H9 (cell line): ENCODE data around the gene MIPOL1. TPM values are rescaled to one million over a fixed set of nuclear protein-coding genes. Genes with fewer than 3 reads are reported as not detected.

ENCODE experiments used
- DNase-seq: peaks from one replicate; pipeline ENCODE4 v3.0.0-alpha.2; 2017
- H2AFZ ChIP-seq: one replicate; pipeline ENCODE4 v1.6.1; 2013; ENCODE audit warnings: mild to moderate bottlenecking, low read length, control low read depth, moderate library complexity
- H2AK5ac ChIP-seq: 2 replicates; pipeline ENCODE4 v1.6.1; 2013; ENCODE audit warnings: low read length, control low read depth, mixed read lengths; ENCODE audit not compliant: insufficient read length
- H2BK120ac ChIP-seq: one replicate; pipeline ENCODE4 v1.6.1; 2013; ENCODE audit warnings: low read depth, mild to moderate bottlenecking, low read length, control low read depth, inconsistent platforms; ENCODE audit not compliant: poor library complexity, severe bottlenecking
- H2BK12ac ChIP-seq: 2 replicates; pipeline ENCODE4 v1.6.1; 2013; ENCODE audit warnings: low read length, control low read depth, mixed read lengths, low read depth; ENCODE audit not compliant: insufficient read length
- H2BK15ac ChIP-seq: 2 replicates; pipeline ENCODE4 v1.6.1; 2013; ENCODE audit warnings: low read depth, low read length, control low read depth
- H2BK20ac ChIP-seq: one replicate; pipeline ENCODE4 v1.6.1; 2013; ENCODE audit warnings: low read depth, mild to moderate bottlenecking, low read length, control low read depth, inconsistent platforms; ENCODE audit not compliant: poor library complexity, severe bottlenecking
- H2BK5ac ChIP-seq: 2 replicates; pipeline ENCODE4 v1.6.1; 2013; ENCODE audit warnings: low read length, control low read depth, mixed read lengths; ENCODE audit not compliant: insufficient read length
- H3K14ac ChIP-seq: 2 replicates; pipeline ENCODE4 v1.6.1; 2013; ENCODE audit warnings: low read length, control low read depth; ENCODE audit not compliant: insufficient read depth
- H3K18ac ChIP-seq: 2 replicates; pipeline ENCODE4 v1.6.1; 2013; ENCODE audit warnings: low read depth, mild to moderate bottlenecking, mixed read lengths, low read length, control low read depth; ENCODE audit not compliant: insufficient read length
- H3K23ac ChIP-seq: 2 replicates; pipeline ENCODE4 v1.6.1; 2013; ENCODE audit warnings: low read length, control low read depth, mixed read lengths, low read depth; ENCODE audit not compliant: insufficient read length
- H3K23me2 ChIP-seq: 2 replicates; pipeline ENCODE4 v1.6.1; 2013; ENCODE audit warnings: low read depth, mild to moderate bottlenecking, mixed read lengths, low read length, control low read depth; ENCODE audit not compliant: insufficient read length, poor library complexity, severe bottlenecking
- H3K27ac ChIP-seq: 2 replicates; pipeline ENCODE4 v1.5.1; 2013; ENCODE audit warnings: low read length, control low read depth, mixed read lengths, low read depth; ENCODE audit not compliant: insufficient read length
- H3K27me3 ChIP-seq: 2 replicates; pipeline ENCODE4 v1.6.1; 2013; ENCODE audit warnings: low read length, control low read depth, inconsistent platforms; ENCODE audit not compliant: insufficient read depth
- H3K4ac ChIP-seq: 2 replicates; pipeline ENCODE4 v1.6.1; 2013; ENCODE audit warnings: low read depth, mild to moderate bottlenecking, control low read depth, inconsistent platforms, low read length, moderate library complexity
- H3K4me1 ChIP-seq: 2 replicates; pipeline ENCODE4 v1.6.1; 2013; ENCODE audit warnings: low read length, control low read depth, inconsistent platforms; ENCODE audit not compliant: insufficient read depth
- H3K4me2 ChIP-seq: 2 replicates; pipeline ENCODE4 v1.6.1; 2013; ENCODE audit warnings: low read length, control low read depth, mixed read lengths; ENCODE audit not compliant: insufficient read length, insufficient read depth
- H3K56ac ChIP-seq: 2 replicates; pipeline ENCODE4 v1.6.1; 2013; ENCODE audit warnings: low read depth, mild to moderate bottlenecking, mixed read lengths, low read length, control low read depth; ENCODE audit not compliant: insufficient read length
- H3K79me1 ChIP-seq: 2 replicates; pipeline ENCODE4 v1.6.1; 2013; ENCODE audit warnings: low read depth, mild to moderate bottlenecking, moderate library complexity, low read length, control low read depth, inconsistent platforms; ENCODE audit not compliant: insufficient read depth, poor library complexity, severe bottlenecking
- H3K79me2 ChIP-seq: 2 replicates; pipeline ENCODE4 v1.6.1; 2013; ENCODE audit warnings: low read length, control low read depth, inconsistent platforms; ENCODE audit not compliant: insufficient read depth
- H3K9ac ChIP-seq: 2 replicates; pipeline ENCODE4 v1.6.1; 2013; ENCODE audit warnings: low read length, control low read depth, mixed read lengths; ENCODE audit not compliant: insufficient read length; ENCODE audit errors: extremely low read depth
- H3K9me3 ChIP-seq: one replicate; pipeline ENCODE4 v1.6.1; 2013; ENCODE audit warnings: low read depth, low read length, inconsistent platforms; ENCODE audit not compliant: control insufficient read depth
- H3T11ph ChIP-seq: one replicate; pipeline ENCODE4 v1.6.1; 2013; ENCODE audit warnings: mild to moderate bottlenecking, low read length, control low read depth, inconsistent platforms
- H4K20me1 ChIP-seq: one replicate; pipeline ENCODE4 v1.6.1; 2013; ENCODE audit not compliant: control insufficient read depth, insufficient read length, insufficient read depth
- H4K5ac ChIP-seq: 2 replicates; pipeline ENCODE4 v1.6.1; 2013; ENCODE audit warnings: low read depth, mild to moderate bottlenecking, mixed read lengths, low read length, control low read depth; ENCODE audit not compliant: insufficient read length
- H4K8ac ChIP-seq: replicated peaks from 2 replicates; pipeline ENCODE4 v1.6.1; 2013; ENCODE audit warnings: low read length, control low read depth, mixed read lengths, low read depth; ENCODE audit not compliant: insufficient read length
- H4K91ac ChIP-seq: 2 replicates; pipeline ENCODE4 v1.6.1; 2013; ENCODE audit warnings: low read depth, mild to moderate bottlenecking, moderate library complexity, mixed read lengths, low read length, control low read depth; ENCODE audit not compliant: insufficient read length
- H3K27ac Mint-ChIP-seq, 3 experiments: 2 replicates in 2 of 3; 3 replicates in 1 of 3; pipeline ENCODE4 v1.8.0; 2020 to 2021; ENCODE audit warnings: mixed read lengths in 3 of 3, mild to moderate bottlenecking in 1 of 3, moderate library complexity in 1 of 3
- H3K27me3 Mint-ChIP-seq: 2 replicates; pipeline ENCODE4 v1.8.0; 2021; ENCODE audit warnings: low read depth, mild to moderate bottlenecking, moderate library complexity, mixed read lengths
- H3K36me3 Mint-ChIP-seq, 3 experiments: 2 replicates in 2 of 3; 3 replicates in 1 of 3; pipeline ENCODE4 v1.8.0; 2020 to 2021; ENCODE audit warnings: low read depth in 3 of 3, mixed read lengths in 3 of 3; ENCODE audit not compliant: insufficient read depth in 1 of 3
- H3K4me1 Mint-ChIP-seq, 2 experiments: 2 replicates each; pipeline ENCODE4 v1.8.0; 2020; ENCODE audit warnings: mixed read lengths in 2 of 2
- H3K4me3 Mint-ChIP-seq, 2 experiments: 2 replicates in 1 of 2; 3 replicates in 1 of 2; pipeline ENCODE4 v1.8.0; 2020 to 2021; ENCODE audit warnings: mild to moderate bottlenecking in 2 of 2, mixed read lengths in 2 of 2, moderate library complexity in 1 of 2
- H3K9me3 Mint-ChIP-seq, 2 experiments: 2 replicates in 1 of 2; 3 replicates in 1 of 2; pipeline ENCODE4 v1.8.0; 2020; ENCODE audit warnings: mild to moderate bottlenecking in 2 of 2, mixed read lengths in 2 of 2, moderate library complexity in 1 of 2
- WGBS: extraction: QIAGEN DNeasy Blood & Tissue Kit; methylation state at CpG from one replicate; pipeline ENCODE4 v1.1.7; 2013; ENCODE audit warnings: missing lambda C conversion rate, low lambda C conversion rate, mixed read lengths; ENCODE audit not compliant: insufficient read length; ENCODE audit errors: extremely low coverage; 5-methylcytosine and 5-hydroxymethylcytosine counted together
- total RNA-seq: library from RNA; stranded (reverse); gene quantifications from 2 replicates; pipeline ENCODE4 v1.2.1, GENCODE V29; 2021
- TF ChIP-seq, protein P1 (sequence below): fragments of 200-600 bp; sonication (generic); conservative IDR thresholded peaks from 3 replicates; pipeline ENCODE4 v1.8.0; 2021; ENCODE audit warnings: antibody characterized with exemption, mild to moderate bottlenecking

MIPOL1 gene
- total RNA-seq, 1 experiment from 2014 or later = 15.6 TPM

DNA sequence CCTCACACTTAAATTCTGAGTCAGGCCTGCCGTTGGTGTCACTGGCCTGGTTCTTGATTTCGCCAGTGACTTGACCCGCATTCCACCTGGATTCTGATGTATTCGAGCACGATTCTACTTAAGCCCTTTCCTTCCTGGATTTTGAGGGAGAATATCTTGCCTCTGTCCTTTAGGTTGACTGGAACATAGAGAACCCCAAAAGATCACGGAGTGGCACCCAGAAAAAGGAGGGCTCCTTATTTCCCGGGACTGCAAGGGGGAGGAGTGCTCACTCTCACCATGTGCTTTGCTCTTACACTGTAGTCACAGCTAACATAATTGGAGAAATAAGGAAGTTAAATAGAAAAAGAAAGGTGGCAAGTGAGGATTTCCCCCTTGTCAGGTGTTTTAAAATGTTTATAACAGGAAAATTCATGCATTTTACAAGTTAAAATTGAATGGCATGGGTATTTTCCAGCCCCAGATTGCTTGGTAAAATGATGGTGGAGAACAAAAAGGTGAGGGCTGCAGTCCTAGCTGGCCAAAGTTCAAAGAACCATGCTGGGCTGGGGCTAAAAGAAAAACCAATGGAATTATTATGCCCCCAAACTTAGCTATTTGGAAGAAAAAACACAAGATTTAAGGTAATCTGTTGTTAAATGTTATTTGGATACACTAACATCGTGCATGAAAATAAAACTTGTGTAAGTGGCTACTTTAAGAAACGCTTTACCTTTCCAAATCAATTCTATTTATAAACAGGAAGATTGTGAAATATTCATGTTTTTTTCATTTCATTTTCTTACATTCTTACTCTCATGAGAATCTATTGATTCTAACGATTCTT is 388.4 kb downstream of the MIPOL1 start:
- Mint-ChIP-seq H3K36me3 (no peaks in the 10 kb centered on the region; a peak in 1 of 7 replicates), H3K27me3 (peaks cover 99% of the 10 kb centered on the region), H3K4me1 (peaks cover 22 to 49% of the 10 kb centered on the region in 2 experiments), H3K9me3 (peaks cover 0 to 9% of the 10 kb centered on the region in 2 experiments; a peak in 4 of 5 replicates), H3K27ac (no peak overlapping the region), H3K4me3 (no peak overlapping the region; a peak in 1 of 5 replicates)
- H3K23ac ChIP-seq = no peak overlapping the region
- H3K56ac ChIP-seq = no peak overlapping the region
- H3K79me2 ChIP-seq = no peaks in the 10 kb centered on the region
- H3T11ph ChIP-seq = no peak overlapping the region
- H2BK5ac ChIP-seq = no peak overlapping the region
- H2AFZ ChIP-seq = no peak overlapping the region
- no peak overlapping the region for H2BK15ac ChIP-seq
- H3K9ac ChIP-seq = no peak overlapping the region
- no peak overlapping the region for H3K4me2 ChIP-seq
- H3K18ac ChIP-seq = no peak overlapping the region
- no peak overlapping the region for H4K8ac ChIP-seq
- H3K79me1 ChIP-seq = no peaks in the 10 kb centered on the region
- H3K4me1 ChIP-seq = peaks cover 3% of the 10 kb centered on the region; the same call in 1 of the 2 replicates
- H4K20me1 ChIP-seq = no peaks in the 10 kb centered on the region
- H2BK20ac ChIP-seq = no peak overlapping the region
- no peak overlapping the region for H2AK5ac ChIP-seq
- H4K5ac ChIP-seq = no peak overlapping the region
- no peak overlapping the region for H2BK120ac ChIP-seq
- DNase-seq = no peak
- no peak overlapping the region for H3K27ac ChIP-seq
- no peak overlapping the region for H3K14ac ChIP-seq
- peaks cover 10% of the 10 kb centered on the region for H3K23me2 ChIP-seq
- TF ChIP-seq, protein P1, sequence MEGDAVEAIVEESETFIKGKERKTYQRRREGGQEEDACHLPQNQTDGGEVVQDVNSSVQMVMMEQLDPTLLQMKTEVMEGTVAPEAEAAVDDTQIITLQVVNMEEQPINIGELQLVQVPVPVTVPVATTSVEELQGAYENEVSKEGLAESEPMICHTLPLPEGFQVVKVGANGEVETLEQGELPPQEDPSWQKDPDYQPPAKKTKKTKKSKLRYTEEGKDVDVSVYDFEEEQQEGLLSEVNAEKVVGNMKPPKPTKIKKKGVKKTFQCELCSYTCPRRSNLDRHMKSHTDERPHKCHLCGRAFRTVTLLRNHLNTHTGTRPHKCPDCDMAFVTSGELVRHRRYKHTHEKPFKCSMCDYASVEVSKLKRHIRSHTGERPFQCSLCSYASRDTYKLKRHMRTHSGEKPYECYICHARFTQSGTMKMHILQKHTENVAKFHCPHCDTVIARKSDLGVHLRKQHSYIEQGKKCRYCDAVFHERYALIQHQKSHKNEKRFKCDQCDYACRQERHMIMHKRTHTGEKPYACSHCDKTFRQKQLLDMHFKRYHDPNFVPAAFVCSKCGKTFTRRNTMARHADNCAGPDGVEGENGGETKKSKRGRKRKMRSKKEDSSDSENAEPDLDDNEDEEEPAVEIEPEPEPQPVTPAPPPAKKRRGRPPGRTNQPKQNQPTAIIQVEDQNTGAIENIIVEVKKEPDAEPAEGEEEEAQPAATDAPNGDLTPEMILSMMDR = no peak
- H4K91ac ChIP-seq = no peak overlapping the region
- no peaks in the 10 kb centered on the region for H3K9me3 ChIP-seq
- H3K4ac ChIP-seq = no peak overlapping the region
- WGBS = no CpG with 5 or more reads among the region's 10 CpGs
- H2BK12ac ChIP-seq = no peak overlapping the region
- peaks cover 77% of the 10 kb centered on the region for H3K27me3 ChIP-seq
